RPMI7951 (cell line): ENCODE data around the gene RIPPLY2. TPM values are rescaled to one million over a fixed set of nuclear protein-coding genes. Genes with fewer than 3 reads are reported as not detected.
"Not testable (repeated sequence)": the region's sequence is repeated elsewhere in the genome, so short reads cannot be mapped to it uniquely, and the experiment has no call there.

Source experiments
- DNase-seq: peaks from one replicate; pipeline ENCODE4 v3.0.0-alpha.2; 2012; ENCODE audit warnings: low read depth
- total RNA-seq: library from RNA; depleted of rRNA; stranded (reverse); fragments of >200 nt; shearing (Covaris generic); gene quantifications from 2 replicates; pipeline ENCODE4 v1.2.3, GENCODE V29; 2014; rRNA removed

The RIPPLY2 gene, protein sequence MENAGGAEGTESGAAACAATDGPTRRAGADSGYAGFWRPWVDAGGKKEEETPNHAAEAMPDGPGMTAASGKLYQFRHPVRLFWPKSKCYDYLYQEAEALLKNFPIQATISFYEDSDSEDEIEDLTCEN
- not detected in 2 replicates for total RNA-seq

DNA sequence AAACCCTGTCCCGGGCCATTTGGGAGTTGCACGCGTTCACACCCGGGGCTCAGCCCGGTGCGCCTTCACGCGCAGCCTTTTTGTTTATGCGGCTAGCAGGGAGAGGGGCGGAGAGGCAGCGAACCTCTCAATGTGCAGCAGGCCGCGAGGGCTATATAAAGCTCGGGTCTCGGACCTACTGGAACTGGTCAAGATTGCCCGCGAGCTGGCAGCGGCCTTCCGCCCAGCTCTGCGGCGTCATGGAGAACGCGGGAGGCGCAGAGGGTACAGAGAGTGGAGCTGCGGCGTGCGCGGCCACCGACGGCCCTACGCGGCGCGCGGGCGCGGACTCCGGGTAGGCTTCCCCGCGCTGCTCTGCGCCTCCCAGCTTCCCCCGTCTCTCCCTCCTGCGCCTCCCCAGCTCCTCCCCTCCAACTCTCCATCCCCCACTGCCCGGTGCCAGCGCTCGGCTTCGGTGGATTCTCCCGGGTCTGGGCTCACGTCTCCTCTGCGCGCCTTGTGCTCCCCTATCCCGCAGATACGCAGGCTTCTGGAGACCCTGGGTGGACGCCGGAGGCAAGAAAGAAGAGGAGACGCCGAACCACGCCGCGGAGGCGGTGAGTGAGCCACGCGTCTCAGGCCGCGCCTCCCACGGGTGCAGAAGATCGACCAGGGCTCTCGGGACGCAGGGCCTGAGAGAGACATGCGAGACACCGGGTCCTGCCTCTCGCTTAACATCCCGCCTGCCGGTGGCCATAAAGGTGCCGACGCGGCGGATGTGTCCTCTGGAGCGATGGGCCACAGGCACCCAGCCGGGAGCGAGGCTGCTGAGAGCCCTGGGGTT lies at the start of gene RIPPLY2:
Gene RIPPLY2 (plus strand): TSS at position 183 of the 823 bp plus-strand sequence. CDS start 57 bp downstream, at position 240.
- DNase-seq, result peak; percentile 24

DNA sequence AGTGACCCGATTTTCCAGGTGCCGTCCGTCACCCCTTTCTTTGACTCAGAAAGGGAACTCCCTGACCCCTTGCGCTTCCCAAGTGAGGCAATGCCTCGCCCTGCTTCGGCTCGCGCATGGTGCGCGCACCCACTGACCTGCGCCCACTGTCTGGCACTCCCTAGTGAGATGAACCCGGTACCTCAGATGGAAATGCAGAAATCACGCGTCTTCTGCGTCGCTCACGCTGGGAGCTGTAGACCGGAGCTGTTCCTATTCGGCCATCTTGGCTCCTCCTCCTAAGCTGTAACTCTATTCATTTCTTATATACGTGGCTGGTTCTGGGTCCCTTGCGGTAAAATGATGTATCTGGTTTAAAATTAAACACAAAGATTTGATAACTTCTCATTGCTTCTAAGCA lies 49.7 kb upstream of the RIPPLY2 start:
- not testable (repeated sequence) for DNase-seq

DNA sequence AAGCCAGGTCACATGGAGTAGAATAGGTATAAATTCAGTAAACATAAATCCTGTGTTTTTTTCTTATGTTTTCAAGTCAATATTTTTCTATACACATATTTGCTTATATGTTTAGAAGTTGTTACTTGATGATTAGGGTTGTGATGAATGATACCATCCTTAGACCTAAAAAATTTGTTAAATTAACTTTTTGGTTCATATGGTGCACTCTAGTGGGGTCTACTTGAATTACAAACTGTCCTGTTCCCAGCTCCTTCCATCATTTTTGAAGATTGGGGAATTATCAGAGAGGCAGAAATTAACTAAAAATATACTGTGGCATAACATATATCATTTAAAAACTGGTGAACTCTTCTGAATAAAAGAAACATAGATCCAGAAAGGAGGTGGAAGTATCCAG lies 48.3 kb upstream of the RIPPLY2 start:
- no peak for DNase-seq

DNA sequence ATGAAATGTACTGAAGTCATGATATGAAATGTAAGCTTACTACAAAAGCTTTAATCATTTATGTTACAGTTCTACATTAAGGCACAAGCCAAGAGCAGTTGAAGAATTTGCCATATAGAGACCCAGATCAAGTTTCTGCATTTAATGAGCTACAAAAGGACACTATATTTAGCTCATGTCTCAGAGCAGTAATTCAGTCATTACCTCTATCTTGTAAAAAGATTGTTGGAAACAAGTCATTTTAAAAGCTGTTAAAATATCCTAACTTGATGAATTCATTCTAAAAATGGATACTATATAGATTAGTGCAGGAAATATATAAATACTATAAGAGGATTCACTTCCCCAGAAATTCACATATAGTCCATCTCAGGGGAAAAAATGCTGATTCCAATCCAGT lies 45.2 kb upstream of the RIPPLY2 start:
- no peak for DNase-seq

DNA sequence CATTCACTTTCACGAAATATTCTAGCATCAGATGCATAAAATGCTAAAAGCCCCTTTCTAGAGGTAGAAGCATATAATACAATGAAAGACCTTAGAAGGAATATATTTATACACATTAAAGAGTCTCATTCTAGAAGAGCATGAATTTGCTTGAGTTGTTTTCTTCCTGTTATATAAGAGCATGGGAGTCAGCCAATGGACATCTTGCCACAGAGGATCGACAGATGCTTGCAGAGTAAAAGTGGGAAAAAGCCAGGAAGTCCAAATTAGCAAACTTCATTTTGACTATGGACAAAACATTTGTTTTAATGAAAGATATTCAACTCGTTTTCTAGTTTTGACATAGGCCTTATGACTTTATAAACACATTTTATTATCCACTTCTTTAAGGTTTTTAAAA lies 44.2 kb upstream of the RIPPLY2 start:
- DNase-seq, result no peak

DNA sequence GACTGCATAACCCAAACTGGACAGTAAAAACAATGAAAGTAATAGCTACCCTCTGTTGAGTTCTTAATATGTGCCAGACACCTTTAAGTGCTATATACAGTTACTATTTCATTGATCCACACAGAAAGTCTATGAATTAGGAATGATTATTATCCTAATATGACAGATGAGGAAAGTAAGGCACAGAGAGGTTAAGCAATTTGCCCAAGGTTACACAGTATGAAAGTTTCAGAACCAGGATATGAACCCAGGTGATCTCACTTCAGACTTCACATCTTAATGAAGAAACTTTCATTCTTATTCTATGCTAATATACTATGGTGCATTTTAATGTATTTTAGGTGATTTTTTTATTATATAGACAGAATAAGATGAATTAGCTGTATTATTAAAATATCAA lies 40.6 kb upstream of the RIPPLY2 start:
- no peak for DNase-seq

DNA sequence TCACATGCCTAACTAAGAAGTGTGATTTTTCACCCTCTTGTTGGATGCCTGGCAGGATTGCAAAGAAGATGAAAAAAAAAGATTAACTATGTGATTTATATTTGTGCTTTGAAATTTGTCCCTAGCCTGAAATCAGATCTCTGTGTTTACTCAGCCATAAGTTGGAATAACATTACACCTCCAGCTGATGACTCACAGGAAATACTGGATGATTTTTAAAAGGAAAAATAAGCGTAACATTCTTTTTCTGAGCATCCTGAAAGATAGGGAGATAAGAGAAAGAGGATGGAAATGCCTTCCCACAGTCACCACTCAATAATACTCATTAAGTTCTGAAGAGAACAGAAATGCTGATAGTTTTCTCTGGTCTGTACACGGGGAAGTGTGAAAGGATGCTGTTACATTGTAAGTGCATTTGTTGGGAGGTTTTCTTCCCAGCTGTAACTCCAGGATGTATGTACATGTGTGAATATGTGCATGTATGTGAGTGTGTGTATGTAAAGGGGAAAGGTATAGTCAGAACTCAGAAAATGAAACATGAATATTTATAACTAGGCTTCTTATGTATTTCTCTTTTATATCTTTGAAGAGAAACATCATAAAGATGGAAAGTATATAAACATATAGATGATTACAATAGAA lies 37.4 kb upstream of the RIPPLY2 start:
- DNase-seq, result peak; percentile 57

DNA sequence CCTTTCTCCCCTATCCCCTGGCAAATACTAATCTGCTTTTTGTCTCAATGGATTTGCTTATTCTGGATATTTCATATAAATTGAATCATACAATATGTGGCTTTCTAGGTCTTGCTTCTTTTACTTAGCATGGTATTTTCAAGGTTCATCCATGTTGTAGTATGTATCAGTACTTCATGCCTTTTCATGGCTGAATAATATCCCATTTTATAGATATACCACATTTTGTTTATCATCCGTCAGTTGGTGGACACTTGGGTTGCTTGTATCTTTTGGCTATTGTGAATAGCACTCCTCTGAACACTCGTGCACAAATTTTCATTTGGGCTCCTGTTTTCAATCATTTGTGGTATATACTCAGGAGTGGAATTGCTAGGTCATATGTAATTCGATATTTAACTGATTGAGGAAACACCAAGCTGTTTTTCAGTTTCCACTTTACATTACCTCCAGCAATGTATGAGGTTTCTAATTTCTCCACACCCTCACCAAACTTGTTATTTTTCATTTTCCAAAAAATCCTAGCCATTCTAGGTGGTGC lies 30.5 kb upstream of the RIPPLY2 start:
- DNase-seq, result no peak

DNA sequence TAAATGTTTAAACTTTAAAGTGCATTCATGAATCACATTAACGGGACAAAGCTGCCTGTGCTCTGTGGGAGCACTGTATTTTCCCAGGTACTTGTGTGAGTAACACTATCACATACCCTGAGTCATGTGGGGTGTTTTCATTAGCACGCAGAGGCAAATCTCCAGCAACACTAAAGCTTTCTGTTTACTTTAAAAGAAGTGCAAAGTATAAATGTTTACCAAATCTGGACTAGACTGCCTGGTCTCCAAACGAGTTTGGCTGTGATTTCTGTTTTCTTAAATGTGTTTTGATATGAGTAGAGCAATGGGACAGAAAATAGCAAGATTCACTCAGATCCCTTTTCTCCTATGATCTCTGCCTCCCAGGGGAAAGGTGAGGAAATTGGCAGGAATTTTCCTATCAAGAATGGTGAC lies 28.8 kb upstream of the RIPPLY2 start:
- peak; percentile 3 for DNase-seq

DNA sequence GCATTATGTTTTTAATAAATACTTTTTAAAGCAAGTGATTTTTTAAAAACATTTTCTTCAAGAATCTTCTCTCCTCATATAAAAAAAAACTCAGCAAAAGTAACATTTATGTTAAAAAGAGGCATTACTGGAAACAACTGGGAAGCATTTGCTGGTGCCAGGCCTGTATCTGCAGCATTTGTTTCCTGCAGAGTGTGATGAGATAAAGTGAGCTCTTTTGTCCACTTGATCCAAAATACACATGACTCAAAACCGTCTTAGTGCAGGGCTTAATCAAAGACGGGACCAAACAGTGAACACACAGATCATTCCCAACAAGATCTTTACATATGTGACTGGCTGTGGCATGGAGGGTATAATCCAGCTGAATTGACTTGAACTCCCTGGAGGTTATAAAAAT lies 28.3 kb upstream of the RIPPLY2 start:
- no peak for DNase-seq

DNA sequence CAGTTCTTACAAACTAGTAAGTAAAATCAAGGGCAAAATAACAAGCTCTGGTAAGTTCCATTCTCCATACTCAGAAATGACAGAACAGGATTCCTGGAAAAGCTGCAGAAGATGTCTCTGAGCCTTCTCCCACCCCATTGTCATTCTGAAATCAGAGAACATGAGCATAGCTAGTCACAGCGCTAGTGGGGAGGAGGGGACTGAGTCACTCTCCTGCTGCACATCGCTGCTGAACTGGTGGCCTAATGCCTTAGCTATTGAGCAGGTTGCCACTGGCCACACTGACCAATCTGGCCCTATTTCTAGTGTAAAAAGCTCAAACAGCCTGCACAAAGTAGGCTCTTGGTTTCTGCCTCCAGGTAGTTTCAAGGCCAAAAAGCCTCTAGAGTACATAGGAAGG lies 26.1 kb upstream of the RIPPLY2 start:
- peak; percentile 4 for DNase-seq

DNA sequence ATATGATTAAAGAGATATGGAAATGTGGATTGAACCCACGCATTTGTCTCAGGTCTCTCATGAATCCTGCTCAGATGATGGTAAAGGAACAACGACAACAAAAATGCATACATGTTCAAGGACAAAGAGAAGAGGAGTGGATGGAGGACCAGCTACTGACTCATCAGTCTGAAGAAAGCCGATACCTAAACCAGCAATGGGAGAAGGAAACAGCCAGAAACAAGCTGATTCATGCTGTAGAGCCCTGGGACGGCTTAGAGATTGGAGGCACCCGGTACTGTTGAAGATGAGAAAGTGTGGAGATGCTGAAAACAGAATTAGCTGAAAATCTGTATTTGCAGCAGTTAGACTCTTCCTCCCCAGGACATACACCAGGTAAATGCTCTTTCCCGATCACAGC lies 14.4 kb upstream of the RIPPLY2 start:
- no peak for DNase-seq

DNA sequence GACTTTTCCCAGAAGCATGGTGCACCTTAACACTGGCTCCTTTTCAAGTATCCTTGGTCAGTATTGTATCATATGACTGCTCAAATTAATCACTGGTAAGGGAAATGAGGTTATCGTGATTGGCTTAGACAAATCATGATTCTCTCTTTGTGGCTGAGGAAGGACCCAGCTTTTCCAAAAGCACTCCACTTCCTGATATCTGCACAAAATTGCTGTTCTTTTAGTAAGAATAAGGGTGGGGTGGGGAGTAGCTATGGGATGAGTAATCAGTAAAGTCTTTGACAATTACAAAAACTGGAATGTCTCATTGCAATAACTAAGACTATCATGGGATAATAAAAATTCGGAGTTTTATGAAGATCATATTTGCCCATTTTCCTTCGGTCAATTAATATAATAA lies 9.0 kb upstream of the RIPPLY2 start:
- no peak for DNase-seq

DNA sequence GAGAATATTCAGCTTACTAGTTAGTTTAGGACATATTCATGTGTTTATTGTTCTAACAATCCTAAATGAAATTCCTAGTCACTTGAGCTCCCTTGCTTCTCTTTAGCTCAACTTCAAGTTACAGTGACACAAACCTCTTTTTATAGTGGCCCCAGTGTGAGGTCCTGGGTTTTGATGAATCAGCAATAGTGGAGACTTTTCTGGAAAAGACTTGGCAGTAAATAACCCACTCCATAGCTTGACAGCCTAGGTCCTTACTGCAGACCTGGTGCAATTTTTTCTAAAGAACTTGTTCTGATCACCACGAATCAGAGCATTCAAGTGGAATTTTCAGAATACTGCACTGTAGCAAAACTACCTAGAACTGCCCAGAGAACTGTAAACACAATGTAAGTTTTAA lies 6.9 kb upstream of the RIPPLY2 start:
- DNase-seq, result no peak

DNA sequence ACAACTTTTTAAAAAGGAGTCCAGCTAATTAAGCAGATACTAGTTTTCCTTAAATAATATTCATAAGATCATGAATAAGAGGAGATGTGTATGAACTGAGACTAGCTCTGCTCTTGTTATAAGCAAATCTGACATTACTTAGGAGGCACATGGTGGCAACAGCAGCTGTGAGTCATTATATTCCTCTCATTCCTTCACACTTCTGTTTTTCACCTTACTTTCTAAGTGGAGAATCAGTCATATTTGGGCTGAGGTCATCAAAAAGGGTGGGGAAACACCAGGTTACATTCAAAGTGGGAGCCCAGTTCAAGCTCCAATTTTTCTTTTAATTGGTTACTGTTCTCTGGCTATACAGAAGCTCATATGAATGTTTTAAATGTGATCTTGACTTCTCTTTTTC lies 6.0 kb upstream of the RIPPLY2 start:
- DNase-seq, result no peak

DNA sequence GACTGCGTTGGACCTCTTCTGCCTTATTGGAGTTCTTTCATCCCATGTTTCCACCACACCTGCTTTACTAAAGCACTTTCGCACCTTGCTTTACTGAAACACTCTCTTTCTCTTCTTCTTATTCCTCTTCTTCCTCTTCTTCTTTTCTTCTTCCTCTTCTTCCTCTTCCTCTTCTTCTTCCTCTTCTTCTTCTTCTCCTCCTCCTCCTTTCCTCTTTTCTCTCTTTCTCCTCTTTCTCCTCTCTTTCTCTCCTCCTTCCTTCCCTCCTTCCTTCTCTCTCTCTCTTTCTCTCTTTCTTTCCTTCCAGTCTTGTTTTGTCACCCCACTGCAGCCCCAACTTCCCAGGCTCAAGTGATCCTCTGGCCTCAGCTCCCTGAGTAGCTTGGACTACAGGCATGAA lies 4.0 kb upstream of the RIPPLY2 start:
- no peak for DNase-seq

DNA sequence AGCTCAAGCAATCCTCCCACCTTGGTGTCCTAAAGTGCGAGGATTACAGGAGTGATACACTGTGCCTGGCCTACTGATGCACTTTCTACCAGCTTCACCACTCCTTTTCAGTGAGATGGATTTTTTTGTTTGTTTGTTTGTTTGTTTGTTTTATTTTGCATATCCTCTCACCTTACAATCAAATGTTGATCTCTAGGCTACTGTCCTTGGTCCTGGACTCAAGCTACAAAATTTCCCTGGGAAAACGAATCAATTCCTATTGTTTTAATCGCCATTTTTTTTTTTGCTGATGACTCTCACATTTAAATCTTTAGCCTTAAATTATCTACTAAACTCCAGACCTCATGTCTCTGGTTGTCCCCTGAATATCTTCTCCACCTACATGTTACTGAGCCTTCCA lies 3.5 kb upstream of the RIPPLY2 start:
- DNase-seq, result no peak

DNA sequence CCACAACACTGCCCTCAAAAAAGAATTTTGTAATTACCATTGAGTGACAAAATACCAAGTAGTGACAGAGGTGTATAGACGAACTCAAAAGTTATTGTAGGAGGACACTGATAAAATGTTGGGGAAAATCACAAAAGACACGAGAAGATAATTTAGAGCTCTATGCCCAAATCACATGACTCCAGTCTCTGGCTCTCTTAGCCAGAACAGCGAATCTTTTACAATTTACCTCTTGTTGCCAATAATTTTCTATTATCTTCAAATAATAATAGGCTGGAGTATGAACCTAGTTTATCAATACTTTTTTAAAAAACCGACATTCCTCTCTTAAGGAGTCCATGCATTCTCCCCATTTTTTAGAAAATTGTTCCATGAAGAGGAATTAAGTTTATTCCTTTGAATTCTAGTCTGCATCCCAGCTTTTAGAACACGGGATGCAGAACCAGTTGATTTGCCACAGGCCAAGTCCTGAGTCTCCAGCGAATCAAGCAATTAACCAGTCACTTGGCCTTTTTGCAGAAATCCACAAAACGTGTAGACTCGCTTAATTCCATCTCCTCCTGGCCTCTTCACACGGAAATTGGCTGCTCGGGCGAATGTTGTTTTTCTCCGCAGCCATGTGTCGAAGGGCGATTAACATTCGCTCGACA lies 507 bp upstream of the RIPPLY2 start:
- no peak for DNase-seq

DNA sequence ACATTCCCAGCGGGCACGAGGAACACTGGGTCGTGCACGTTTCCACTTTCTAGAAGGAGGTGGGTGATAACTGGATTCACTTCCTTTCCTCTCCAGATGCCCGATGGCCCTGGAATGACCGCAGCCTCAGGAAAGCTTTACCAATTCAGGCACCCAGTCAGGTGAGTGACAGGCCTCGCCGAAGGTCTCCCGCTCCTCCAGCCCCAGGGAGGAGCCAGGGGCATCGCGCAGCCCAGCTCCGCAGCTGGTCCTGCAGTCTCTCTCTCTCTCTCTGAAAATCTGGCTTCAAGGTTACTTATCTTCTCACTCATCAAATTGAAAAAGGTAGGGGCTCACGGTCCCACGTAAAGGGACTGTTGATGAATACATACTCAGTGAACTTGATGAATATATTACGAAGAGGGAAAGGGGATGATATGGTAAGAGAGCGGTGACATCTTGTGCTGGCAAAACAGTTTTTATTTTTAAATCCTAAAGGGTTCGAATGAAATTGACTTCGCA lies 891 bp downstream of the RIPPLY2 start:
- DNase-seq, result no peak

DNA sequence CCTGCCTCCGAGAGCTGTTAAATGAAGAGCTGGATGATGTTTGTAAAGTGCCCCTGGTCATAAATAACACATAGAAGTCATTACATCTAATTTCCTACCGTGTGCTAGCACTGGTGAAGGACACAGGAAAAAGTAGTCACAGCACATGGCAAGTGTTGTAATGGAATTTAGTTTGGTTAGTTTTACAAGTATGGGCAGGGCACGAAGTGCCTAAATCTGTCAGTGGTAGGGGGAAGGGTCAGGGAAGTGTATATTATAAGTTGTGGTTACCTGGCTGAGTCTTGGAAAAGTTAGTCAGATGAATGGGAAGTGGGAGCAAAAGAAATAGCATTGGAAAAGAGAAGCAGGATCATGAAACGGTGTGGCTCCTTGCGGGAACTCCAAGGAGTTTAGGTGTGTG lies 1.6 kb downstream of the RIPPLY2 start:
- DNase-seq, result no peak

DNA sequence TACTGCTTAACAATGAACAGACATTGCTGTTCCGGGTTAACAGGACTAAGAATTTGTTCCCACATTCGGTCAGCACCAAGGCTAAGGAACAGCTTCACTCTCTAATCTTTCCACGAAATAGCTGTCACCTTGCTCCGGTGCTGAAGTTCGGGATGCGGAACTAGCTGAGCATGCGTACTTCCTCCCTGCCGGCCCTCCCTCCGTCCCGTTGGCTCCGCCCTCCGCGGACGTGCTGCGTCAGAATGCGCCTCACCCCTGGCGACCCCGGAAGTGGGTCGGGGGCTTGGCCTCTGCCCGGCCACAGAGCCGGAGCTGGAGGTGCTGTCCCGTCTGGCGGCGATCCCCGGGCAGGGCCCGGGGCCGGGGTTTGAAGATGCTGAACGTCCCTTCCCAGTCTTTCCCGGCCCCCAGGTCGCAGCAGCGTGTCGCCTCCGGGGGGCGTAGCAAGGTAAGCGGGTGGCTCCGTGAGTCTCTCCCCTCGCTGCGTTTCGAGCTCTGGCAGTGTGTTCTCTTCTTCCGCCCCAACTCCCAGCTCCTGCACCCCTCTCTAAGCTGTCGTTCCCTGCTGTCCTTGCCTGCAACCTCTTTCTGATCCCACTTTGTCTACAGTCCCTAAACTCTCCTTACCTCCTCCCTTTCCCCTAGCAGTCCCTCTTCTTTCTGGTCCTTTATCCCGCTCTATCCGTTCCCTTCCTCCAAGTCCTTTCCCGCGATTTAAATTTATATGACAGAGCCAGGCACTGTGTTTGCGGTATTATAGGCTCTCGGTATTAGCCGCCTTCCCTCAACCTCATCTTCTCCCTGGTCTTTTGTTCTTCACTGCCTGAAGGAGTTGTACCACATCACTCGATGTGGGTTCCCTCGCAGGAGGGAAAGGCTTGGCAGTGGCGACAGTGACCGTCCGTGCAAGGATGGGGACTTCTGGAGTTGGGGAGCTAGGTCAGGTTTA lies 6.5 kb downstream of the RIPPLY2 start, which contains the start of gene CYB5R4:
Gene CYB5R4 (plus strand): TSS at position 280 of the 949 bp plus-strand sequence. CDS start 94 bp downstream, at position 374.
- DNase-seq, result peak; percentile 93
